ENCODE results near the gene PTPRB.

Gene PTPRB

DNA sequence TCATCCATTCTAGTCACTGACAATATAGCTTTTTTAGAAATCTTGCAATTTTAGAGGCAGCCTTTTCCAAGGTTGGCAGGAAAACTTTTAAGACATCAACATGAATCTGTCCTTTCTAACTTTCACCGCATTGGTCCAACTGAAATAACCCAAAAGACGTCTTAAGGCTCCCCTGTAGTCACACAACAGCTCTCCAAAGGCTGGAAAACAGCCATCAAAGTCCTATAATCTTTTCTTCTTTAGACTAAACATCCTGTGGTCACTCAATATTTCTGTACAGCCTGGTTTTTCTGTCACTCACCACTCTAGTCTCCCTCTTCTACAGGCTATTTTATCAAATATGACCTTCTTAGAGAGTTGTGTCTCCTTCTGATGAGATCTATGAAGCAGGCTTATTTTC, 4.5 kb upstream of the PTPRB start:
- no peak for DNase-seq

DNA sequence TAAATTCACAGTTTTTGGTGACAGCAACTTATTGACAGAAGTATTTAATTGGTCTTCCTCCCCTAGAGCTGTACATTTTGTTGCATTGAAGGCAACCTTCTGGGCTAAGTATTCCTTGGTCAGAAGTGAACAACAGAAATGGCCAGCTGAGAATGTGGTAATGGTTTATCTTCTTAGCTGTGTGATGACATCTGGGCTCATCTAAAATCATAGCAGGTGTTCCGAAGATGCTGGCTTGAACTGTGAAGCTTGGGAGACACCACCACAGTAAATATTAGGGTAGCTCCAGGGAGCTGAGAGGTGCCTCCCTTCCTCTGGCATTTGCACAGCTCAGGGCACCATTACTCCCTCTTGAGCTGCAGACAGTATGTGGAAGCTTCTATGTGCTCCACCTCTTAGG, 3.7 kb upstream of the PTPRB start:
- no peak for DNase-seq

DNA sequence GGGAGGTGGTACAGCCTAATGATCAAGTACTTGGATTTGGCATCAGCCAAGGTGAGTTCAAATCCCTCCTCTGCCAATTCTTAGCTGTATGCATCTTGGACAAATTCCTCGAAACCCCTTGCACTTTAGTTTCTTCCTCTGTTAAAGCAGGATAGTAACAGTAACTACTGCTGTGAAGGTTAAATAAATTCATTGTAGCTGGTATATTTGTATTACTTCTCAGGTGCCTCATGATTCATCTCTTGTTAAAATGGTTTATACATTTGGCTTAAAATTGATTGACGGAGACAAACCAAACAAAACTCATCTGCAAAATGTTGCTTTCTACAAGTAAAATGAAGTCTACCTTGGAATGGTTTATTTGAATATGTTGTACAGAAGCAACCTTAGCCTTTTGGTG, 2.3 kb upstream of the PTPRB start:
- no peak for DNase-seq

DNA sequence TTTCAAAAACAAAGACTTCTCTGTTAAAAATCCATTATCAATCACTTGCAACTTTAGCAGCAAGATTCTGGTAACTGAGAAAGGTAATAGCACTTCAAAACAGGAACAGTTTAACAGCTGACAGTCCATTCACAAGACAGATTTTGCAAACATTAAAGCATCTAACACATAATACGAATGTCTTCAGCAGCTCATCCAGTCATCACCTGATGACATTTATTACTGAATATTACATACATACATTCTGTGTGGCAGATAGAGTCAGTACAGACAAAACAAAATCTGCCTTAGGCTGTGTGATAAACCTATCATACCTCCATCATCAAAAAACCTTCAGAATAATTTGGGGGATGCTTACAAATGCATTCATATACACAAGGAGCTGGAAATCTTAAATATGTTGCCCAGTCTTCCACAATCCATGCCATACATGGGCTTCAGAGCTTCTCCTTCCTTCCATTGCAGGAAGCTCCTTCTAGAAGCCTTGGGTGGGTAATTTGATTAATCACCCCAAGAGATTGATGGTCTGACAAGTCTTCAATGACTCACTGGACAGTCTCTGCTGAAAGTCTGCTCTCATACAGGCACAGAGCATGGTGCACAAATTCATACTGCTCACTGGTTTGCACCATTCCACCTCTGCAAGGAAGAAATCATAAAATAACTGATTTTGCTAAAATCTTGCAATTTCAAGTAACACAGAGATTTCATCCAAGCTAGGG, 1.6 kb upstream of the PTPRB start:
- no peak for DNase-seq

DNA sequence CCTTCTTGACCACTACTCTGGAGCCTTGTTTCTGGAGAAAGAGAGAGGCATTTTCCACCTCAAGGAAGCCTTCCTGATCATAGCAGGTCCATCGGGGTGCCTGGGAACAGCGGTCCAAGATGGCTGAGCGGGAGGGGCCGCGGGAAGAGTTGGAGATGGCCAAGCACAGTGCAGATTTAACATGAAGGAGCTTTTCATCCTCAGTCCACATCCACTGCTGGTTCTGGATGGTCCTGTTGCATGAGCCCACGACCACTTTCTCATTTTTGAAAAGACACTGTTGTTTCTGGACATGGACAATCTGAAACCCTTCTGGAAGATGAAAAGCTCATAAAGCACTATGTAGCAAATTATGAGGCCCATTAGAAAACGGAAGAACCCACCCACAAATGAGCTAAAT, 1.5 kb downstream of the PTPRB start:
- DNase-seq = no peak

DNA sequence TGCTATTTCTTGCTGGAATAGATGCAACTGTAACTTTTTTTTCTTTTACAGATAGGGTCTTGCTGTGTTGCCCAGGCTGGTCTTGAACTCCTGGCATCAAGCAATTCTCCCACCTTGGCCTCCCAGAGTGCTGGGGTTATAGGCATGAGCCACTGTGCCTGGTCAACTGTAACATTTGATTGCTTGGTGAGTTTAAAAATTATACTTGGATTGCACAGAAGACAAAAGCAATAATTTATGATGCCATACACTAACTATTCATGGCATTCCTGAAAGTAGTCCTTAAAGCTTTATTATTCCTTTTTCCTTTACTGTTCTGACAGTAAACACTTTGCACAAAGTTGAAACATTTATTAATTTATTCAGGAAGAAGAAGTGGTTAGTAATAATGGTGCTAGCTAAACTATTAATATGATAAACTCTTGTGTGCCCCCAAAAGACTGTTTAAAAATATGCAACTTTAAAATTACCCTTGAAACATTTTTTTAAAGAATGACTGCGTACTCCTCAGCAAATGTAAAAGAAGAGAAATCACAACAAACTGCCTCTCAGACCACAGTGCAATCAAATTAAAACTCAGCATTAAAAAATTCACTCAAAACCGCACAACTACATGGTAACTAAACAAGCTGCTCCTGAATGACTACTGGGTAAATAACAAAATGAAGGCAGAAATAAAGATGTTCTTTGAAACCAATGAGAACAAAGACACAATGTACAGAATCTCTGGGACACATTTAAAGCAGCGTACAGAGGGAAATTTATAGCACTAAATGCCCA, 8.3 kb downstream of the PTPRB start:
- no peak for DNase-seq

DNA sequence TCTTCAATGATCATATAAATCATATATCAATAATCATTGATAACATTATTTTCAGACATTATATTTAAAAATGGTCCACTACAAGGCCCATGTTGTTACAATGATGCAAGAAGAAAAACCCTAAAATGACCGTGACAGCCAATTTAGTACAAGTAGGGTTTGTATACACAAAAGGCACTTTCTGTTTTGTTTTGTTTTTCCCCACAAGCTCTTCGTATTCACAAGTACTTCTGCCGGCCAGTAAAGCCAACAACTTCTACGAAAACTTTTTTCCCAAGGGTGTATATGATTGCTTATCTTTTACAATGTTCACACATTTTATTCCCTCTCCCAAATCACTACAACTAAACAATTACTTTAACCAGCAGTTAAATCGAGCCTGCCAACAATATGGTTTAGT, 9.6 kb downstream of the PTPRB start:
- no peak for DNase-seq

DNA sequence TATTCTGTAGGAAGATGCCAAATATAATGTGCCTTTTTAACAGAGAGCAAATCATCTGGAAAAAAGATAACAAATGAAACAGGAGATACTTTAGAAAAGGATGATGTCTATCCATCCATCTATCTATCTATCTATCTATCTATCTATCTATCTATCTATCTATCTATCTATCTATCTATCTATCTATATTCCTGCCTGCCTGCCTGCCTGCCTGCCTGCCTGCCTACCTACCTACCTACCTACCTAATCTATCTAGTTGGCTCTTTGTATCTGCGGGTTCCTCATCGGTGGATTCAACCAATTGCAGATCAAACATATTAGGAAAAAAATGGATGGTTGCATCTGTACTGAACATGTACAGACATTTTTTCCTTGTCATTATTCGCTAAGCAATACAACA, 11.0 kb downstream of the PTPRB start:
- no peak for DNase-seq

DNA sequence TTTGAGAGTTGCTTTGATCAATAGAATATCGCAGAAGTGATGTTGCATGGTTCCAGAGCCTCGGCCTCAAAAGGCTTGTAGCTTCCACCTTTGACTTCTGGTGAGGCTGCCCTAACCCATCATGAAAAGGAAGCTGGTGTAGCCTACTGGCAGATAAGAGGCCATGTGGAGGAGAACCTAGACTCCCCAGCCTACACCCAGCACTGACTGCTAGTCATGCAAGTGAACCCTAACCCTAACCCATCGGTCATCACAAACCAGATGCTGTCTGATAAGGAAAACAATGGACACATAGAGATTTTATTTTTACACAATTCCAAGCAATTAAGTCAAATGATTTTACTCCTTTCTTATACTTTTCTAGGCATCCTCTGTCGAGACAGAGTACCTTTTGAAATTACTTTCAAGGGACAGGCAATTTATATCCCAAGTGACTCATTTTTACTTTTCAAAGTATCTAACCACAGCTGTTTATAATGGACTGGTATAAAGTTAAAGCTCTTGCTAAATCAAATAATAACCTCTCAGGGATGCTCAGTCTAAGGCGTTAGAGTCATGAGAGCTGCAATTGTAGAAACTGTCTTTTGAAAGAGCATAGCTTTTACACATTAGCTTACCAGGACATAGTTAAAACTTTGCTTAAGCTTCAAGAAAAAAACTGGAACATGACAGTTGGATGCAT, 17.6 kb downstream of the PTPRB start:
- DNase-seq = no peak

DNA sequence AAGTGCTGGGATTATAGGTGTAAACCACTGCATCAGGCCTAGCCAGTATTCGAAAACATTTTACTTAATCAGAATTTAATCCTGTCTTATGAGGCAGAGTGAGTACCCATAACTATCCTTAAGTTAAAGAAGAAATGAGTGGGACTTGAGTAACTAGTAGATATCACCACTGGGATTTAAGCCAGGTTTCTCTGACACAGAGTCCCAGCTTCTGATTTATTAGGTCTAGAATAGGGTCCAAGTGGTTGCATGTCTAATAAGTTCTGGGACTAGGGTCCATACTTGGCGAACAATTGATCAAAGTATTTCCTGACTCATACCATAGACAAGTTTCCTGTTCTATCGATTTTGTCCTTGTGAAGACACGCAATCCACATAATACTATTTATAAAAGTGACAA, 18.9 kb downstream of the PTPRB start:
- no peak for DNase-seq

DNA sequence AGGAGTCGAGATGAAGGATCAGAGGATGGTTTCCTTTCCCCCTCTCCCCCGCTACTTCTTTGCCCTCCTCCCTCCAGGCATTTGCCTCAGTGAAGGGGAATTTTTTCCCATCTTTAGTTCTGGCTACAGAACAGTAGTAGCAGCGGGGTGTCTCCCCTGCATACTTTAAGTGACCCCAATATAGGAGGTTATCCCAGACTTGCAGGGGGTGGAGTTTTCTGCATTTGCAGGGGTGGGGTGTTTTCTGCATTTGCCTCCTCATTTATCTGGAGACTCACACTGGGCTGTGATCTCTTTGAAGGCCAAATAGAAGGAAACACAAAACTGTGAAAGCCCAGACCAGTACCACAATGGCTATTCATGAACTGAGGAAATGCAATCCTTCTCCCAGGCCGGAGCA, 19.8 kb downstream of the PTPRB start:
- no peak for DNase-seq

DNA sequence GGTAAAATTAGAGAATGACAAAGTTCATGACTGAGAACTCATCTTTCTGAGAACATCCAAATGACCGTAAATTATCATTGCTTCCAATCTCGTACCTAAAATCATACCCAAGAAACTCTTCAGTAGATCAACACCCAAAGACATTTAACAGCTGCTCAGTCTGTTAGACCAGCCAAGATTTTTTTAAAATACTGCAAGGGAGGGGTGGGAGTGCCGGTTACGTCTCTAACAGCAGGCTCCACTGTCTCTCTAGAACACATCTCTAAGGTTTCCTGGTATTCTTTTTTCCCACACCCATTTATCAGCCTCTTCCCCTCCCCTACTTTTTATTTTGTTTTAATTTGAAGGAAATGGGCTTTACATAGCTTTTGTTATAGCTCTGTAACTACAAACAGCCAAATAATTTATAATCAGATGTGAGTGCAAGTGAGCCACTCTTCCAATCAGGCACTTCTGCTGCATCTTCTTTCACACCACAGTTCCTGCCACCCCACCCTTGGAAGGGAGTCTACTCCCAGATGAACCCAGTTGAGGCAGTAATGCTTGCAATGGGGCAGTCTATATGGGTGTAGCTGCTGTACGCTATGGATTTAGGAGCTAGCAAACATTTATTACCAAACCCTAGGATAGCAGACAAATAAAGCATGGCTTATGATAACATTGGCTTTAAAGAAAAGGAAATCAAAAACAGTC, 21.9 kb downstream of the PTPRB start:
- DNase-seq = no peak

DNA sequence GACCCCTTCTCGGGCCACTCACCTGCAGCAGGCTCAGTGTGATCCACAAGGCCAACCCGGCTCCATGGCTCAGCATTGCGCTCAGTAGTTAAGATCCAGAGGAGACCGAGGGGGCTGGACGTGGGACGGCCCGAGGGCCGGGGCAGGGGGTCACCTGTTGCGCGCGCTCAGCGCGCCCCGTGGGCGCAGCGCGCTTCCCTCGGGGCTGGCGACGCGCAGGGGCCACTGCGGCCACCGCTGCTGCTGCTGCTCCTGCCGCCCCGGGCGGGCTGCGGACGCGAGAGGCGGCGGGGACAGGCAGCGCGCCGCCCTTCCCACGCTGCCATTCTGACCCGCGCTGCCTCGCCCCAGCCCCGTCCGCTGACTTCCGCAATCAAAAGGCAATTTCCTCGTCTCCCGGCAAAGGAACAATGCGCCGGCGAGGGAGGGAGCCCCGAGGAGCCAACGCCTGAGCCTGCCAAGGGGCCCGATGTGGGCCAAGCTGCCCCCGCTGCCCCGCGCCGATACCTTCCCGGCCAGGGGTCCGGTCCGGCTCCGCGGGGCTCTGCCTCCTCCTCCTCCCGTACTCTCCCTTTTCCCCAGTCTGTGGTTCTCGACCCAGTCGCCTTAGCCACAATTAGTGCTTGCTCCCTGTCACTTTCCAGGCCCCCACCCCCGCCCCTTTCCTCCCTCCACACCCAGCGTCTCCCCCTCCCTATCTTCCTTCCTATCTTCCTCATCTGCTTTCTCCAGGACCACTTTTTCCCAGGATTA, 27.3 kb downstream of the PTPRB start:
- no peak for DNase-seq

DNA sequence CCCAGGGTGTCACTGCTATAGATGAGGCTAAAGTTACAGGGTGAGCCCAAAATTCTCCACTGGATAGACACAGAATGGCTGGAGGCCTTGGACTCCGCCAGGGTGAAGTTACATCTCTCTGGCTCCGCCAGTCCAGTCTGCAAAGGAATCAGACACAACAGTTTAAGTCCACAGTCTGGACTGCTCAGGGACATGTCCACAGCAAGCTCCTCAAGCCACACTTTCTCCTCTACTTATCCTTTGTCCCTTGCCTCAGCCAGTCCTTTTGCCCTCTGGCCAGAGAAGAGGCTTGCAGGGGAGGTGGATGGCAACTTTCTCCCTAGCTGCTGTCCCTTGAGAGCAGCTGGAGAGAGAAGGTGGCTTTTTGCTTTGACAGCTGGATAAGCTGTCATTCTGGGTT, 28.0 kb downstream of the PTPRB start:
- no peak for DNase-seq

DNA sequence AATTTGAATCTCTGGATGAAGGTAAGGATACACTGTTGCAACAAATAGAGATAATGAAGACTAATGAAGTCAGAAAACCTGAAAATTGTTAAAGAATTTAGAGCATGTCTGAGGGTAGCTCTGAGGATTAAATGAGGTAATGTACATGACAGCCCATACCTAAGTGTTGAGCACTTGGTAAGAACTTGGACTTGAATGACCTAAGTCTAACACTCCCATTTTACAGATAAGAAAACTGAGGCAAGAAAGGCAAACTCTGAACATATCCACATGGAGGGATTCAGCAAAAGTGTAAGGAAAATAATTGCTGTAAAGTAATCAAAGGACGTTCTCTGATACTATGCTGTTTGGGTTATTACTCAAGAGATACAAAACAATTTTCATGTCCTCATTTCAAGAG, 29.0 kb downstream of the PTPRB start:
- DNase-seq = no peak

DNA sequence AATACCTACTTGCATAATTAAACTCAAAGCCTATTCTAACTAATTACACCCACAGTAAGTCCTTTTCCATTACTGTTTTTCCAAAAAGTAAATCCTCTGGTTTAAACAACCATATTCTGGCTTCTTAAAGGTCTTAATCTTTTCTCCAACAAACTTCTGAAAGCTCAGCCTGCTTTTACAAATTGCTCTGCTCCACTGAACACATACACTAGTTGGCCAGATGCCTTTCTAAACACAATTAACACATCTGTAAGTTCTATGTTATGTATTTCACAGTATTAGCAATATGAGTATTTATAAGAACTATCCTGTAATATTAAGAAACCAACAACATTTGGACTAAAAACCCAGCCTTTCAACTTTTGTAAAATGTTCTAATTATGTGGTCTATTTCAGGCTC, 30.1 kb downstream of the PTPRB start:
- no peak for DNase-seq

DNA sequence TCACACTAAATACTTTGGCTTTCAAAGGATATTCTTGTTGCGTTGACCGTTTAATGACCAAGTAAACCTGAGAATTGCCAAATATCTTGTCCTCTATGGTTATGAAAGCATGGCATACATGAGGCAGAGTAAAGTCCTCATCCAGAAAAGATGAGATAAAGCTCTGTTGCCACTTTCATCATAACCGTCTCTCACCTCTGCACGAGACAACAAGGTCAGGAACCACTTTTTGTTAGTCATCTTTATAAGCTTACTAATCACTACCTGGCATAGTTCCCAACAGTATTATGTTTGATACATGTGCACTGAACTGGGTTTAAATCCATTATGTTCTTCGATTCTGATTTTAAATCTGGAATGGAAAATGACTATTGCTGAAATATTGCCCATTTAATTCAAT, 31.3 kb downstream of the PTPRB start:
- no peak for DNase-seq

DNA sequence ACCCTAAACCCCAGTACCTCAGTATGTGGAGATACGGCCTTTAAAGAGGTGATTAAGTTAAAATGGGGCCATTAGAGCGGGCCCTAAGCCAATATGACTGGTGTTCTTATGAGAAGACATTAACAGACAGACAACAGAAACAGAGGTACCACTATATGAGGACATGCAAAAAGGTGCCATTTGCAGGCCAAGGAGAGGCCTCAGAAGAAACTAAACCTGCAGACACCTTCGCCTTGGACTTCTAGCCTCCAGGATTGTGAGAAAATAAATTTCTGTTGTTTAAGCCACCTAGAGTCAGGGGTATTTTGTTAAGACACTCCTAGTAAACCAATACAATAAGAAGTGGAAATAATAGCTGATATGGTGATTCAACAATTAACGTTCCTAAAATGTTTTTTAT, 32.6 kb downstream of the PTPRB start:
- no peak for DNase-seq

DNA sequence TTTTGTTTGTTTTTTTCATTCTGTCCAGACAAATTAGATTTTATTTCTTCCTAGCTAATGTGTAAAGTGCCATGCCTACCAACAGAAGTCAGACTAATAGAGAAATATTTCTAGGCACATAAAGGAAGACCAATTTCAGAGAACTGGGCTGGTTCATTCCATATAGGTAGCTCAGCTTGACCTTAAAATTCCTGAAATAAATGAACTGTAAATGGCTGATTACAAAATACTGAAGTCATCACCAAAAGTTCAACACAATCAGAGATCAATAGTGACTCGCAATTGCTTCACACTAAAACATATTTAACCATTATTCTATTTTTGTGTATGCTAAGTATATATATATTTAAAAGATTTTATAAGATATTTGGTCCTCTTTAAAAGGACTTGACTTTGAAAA, 34.2 kb downstream of the PTPRB start:
- DNase-seq = no peak

DNA sequence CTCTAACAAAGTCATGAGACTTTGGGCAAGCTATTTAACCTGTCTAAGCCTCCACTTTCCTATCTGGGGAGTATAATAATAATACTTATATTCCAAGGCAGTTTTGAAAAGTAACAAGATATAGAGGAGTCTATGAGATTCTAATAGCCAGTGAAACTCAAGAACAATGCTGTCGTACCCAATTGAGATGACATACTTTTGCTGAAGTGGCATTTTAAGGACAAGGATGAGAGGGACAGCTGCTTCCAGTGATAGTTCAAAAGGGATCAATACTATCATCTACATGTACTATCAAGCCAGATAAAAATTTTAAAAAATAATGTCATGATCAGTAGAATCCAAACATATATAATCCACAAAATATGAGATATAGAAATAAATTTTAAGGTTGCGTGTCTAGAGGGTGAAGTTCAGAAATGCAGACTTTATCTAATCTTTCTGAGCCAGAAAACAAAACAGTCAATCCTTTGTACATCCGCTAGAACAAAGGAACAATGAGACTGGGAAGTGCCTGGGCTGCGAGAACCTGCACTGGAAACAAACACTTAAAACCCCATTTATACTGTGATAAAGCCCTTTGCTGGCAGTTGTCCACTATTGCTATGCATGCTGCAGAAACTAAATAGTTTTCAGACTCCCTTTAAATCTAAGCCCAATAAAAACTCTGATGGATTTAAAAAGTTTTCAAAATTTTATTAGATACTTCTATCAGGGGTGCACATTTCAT, 38.6 kb downstream of the PTPRB start:
- no peak for DNase-seq

DNA sequence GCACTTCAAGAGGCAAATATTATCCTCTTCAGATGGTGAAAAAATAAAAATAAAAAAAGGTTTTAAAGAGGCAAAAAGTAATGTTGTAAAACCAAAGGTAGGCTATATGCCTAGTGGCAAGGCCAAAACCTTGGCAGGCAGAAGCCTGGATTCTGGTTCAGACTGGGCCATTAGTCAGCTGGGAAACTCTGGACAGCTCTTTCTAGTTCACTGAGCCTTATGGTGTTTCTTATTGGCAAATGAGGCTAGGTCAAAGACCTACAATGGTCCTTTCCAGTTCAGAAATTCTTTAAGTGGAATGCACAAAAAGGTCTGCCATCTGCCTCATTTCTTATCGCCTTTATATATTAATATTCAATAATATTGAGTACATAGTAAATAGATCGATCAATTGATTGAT, 44.6 kb downstream of the PTPRB start:
- no peak for DNase-seq

DNA sequence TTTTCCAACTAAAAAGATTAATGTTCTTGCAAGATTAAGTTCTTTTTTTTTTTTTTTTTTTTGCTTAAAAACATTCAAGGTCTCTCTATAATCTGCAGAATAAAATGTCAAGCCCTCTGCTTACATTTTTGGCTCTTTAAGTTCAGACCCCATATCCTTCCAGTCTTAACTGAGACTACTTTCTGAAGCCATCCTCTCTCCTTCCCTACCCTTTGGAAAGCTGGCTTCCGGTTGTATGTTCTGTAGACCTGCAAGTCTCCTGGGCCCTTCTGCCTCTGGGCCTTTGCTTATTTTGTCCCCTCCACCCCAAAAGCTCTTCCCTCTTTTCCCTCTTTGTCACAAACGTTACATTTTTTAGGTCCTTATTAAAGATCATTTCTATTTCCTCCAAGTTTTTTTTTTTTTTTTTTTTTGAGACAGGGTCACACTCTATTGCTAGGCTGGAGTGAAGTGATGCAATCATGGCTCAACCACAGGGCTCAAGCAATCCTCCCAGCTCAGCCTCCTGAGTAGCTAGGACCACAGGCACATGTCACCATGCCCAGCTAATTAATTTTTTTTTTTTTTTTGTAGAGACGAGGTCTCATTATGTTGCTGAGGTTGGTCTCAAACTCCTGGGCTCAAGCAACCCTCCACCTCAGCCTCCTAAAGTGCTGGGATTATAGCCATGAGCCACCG, 46.5 kb downstream of the PTPRB start:
- no peak for DNase-seq

Measured in KG1 (cell line).